GM19455 (cell line): ENCODE measurements around the gene ATG2A.

Source experiments
- ATAC-seq: cut with Tn5 transposase; IDR thresholded peaks from one replicate; pipeline ENCODE4 v1.9.1; 2021; ENCODE audit not compliant: unreplicated experiment

ATG2A gene

GRCh38 chr11:64905516-64906313 is 11.3 kb downstream of the ATG2A start:
- ATAC-seq, result no peak

GRCh38 chr11:64903291-64903833 is 13.6 kb downstream of the ATG2A start:
- ATAC-seq, result no peak

- no peak for ATAC-seq
Observed at GRCh38 chr11:64902102-64902900, 14.7 kb downstream of the ATG2A start.

- ATAC-seq, result no peak
Observed at GRCh38 chr11:64900774-64901173, 16.2 kb downstream of the ATG2A start.

- no peak for ATAC-seq
Observed at GRCh38 chr11:64900263-64900678, 16.7 kb downstream of the ATG2A start.

- no peak for ATAC-seq
Observed at GRCh38 chr11:64898541-64898940, 18.5 kb downstream of the ATG2A start.

- no peak for ATAC-seq
Observed at GRCh38 chr11:64898076-64898445, 18.9 kb downstream of the ATG2A start.

- ATAC-seq, result no peak
Observed at GRCh38 chr11:64897381-64898075, 19.5 kb downstream of the ATG2A start.

- ATAC-seq, result no peak
Observed at GRCh38 chr11:64896448-64897022, 20.5 kb downstream of the ATG2A start.

- ATAC-seq, result no peak
Observed at GRCh38 chr11:64894812-64895452, 22.1 kb downstream of the ATG2A start.

- ATAC-seq, result no peak
Observed at GRCh38 chr11:64894070-64894811, 22.8 kb downstream of the ATG2A start.

- ATAC-seq, result no peak
Observed at GRCh38 chr11:64893194-64894069, 23.6 kb downstream of the ATG2A start.

- no peak for ATAC-seq
Observed at GRCh38 chr11:64892838-64893193, 24.2 kb downstream of the ATG2A start.

GRCh38 chr11:64892411-64892831 is 24.6 kb downstream of the ATG2A start:
- ATAC-seq, result no peak

- no peak for ATAC-seq
Observed at GRCh38 chr11:64891880-64892279, 25.1 kb downstream of the ATG2A start.

- no peak for ATAC-seq
Observed at GRCh38 chr11:64891215-64891848, 25.7 kb downstream of the ATG2A start.

GRCh38 chr11:64890522-64890939 is 26.5 kb downstream of the ATG2A start:
- no peak for ATAC-seq

- no peak for ATAC-seq
Observed at GRCh38 chr11:64888729-64889511, 28.1 kb downstream of the ATG2A start.
